HK-2 (cell line): ENCODE data around the gene SCN4B.
A peak's percentile ranks its signal among the peaks of the same experiment; 100 is the strongest.

Experiments
- DNase-seq: peaks from one replicate; pipeline ENCODE4 v3.0.0-alpha.2; 2018; ENCODE audit not compliant: unreplicated experiment

The SCN4B gene

GRCh38 chr11:118152020-118152551 is 537 bp downstream of the SCN4B start:
- no peak for DNase-seq

GRCh38 chr11:118151431-118151830 is 1.2 kb downstream of the SCN4B start:
- DNase-seq: no peak

GRCh38 chr11:118149493-118149892 is 3.1 kb downstream of the SCN4B start:
- DNase-seq: no peak

- no peak for DNase-seq
Observed at GRCh38 chr11:118148856-118149255, 3.8 kb downstream of the SCN4B start.

- no peak for DNase-seq
Observed at GRCh38 chr11:118148240-118148639, 4.4 kb downstream of the SCN4B start.

- DNase-seq: no peak
Observed at GRCh38 chr11:118147502-118147901, 5.1 kb downstream of the SCN4B start.

GRCh38 chr11:118146554-118146953 is 6.1 kb downstream of the SCN4B start:
- no peak for DNase-seq

- DNase-seq: peak; percentile 88
Observed at GRCh38 chr11:118145285-118146227, 7.1 kb downstream of the SCN4B start.

GRCh38 chr11:118144301-118145268 is 8.0 kb downstream of the SCN4B start:
- no peak for DNase-seq

GRCh38 chr11:118143661-118144185 is 8.9 kb downstream of the SCN4B start:
- DNase-seq: no peak

- DNase-seq: no peak
Observed at GRCh38 chr11:118142809-118143208, 9.8 kb downstream of the SCN4B start.

GRCh38 chr11:118142081-118142480 is 10.5 kb downstream of the SCN4B start:
- DNase-seq: no peak

GRCh38 chr11:118139578-118139977 is 13.0 kb downstream of the SCN4B start:
- no peak for DNase-seq

- DNase-seq: no peak
Observed at GRCh38 chr11:118138839-118139420, 13.7 kb downstream of the SCN4B start.

GRCh38 chr11:118136801-118137200 is 15.8 kb downstream of the SCN4B start:
- DNase-seq: no peak

GRCh38 chr11:118136341-118136740 is 16.3 kb downstream of the SCN4B start:
- DNase-seq: no peak

GRCh38 chr11:118135796-118136165 is 16.8 kb downstream of the SCN4B start:
- no peak for DNase-seq

- no peak for DNase-seq
Observed at GRCh38 chr11:118135051-118135795, 17.4 kb downstream of the SCN4B start.

- DNase-seq: no peak
Observed at GRCh38 chr11:118133816-118134215, 18.8 kb downstream of the SCN4B start.

- no peak for DNase-seq
Observed at GRCh38 chr11:118132385-118133151, 20.1 kb downstream of the SCN4B start.
